CD4-positive, alpha-beta T cell (primary cell): ENCODE data around the gene LRSAM1. TPM values are rescaled to one million over a fixed set of nuclear protein-coding genes. Genes with fewer than 3 reads are reported as not detected.

ENCODE experiments used
- ATAC-seq: fragments of 200-7000 bp; cut with Tn5 transposase; one replicate; pipeline ENCODE4 v1.10.0; 2022; ENCODE audit warnings: mild to moderate bottlenecking; ENCODE audit not compliant: poor library complexity
- CTCF ChIA-PET: fragments of 350-600 bp; sonication (Branson Sonifier 250); formaldehyde crosslinking; loops from one replicate; lab custom pipeline; 2021; ENCODE audit warnings: antibody characterized with exemption, inconsistent platforms; lab: Charles Lee
- POLR2A ChIA-PET: fragments of 350-600 bp; sonication (Branson Sonifier 250); formaldehyde crosslinking; loops from one replicate; lab custom pipeline; 2021; ENCODE audit warnings: antibody characterized with exemption, inconsistent platforms; lab: Charles Lee
- DNase-seq, 14 experiments: peaks; one replicate each; pipeline ENCODE4 v3.0.0-alpha.2; 2013 to 2020; ENCODE audit warnings: mixed read lengths in 2 of 14
- H3K27ac ChIP-seq, 2 donors: one replicate each; pipeline versions ENCODE4 v1.5.1 to v1.7.0; 2013; ENCODE audit warnings: low read length in 2 of 2, low read depth in 1 of 2, mild to moderate bottlenecking in 1 of 2
- H3K27me3 ChIP-seq, 2 experiments: 1 replicate in 1 of 2; 2 replicates in 1 of 2; pipeline versions ENCODE4 v1.6.1 to v1.7.0; 2013; ENCODE audit warnings: low read length in 2 of 2, control low read depth in 1 of 2, mild to moderate bottlenecking in 1 of 2, moderate library complexity in 1 of 2; ENCODE audit not compliant: insufficient read depth in 2 of 2, control insufficient read depth in 1 of 2
- H3K36me3 ChIP-seq: one replicate; pipeline ENCODE4 v1.6.1; 2013; ENCODE audit warnings: low read length, control low read depth; ENCODE audit not compliant: insufficient read depth
- H3K4me1 ChIP-seq: one replicate; pipeline ENCODE4 v1.6.1; 2013; ENCODE audit warnings: low read length, control low read depth; ENCODE audit not compliant: insufficient read depth
- H3K4me3 ChIP-seq: one replicate; pipeline ENCODE4 v1.5.1; 2013; ENCODE audit warnings: mild to moderate bottlenecking, low read length, moderate library complexity
- H3K9me3 ChIP-seq, 2 experiments: 1 replicate in 1 of 2; 2 replicates in 1 of 2; pipeline versions ENCODE4 v1.6.1 to v1.7.0; 2013; ENCODE audit warnings: low read length in 2 of 2, mild to moderate bottlenecking in 2 of 2, control low read depth in 1 of 2, moderate library complexity in 1 of 2; ENCODE audit not compliant: control insufficient read depth in 1 of 2, insufficient read depth in 1 of 2
- H3K27ac Mint-ChIP-seq: one replicate; pipeline ENCODE4 v1.8.0; 2020; ENCODE audit warnings: mixed read lengths
- H3K27me3 Mint-ChIP-seq: one replicate; pipeline ENCODE4 v1.8.0; 2021; ENCODE audit warnings: mixed read lengths
- H3K36me3 Mint-ChIP-seq: one replicate; pipeline ENCODE4 v1.8.0; 2021; ENCODE audit warnings: low read depth, mixed read lengths
- H3K4me1 Mint-ChIP-seq: one replicate; pipeline ENCODE4 v1.8.0; 2021; ENCODE audit warnings: low read depth, mixed read lengths
- H3K4me3 Mint-ChIP-seq: one replicate; pipeline ENCODE4 v1.8.0; 2020; ENCODE audit warnings: mild to moderate bottlenecking, mixed read lengths
- H3K9me3 Mint-ChIP-seq: one replicate; pipeline ENCODE4 v1.8.0; 2020; ENCODE audit warnings: mixed read lengths
- intact Hi-C, 2 experiments: fragments of 100-400 bp; cut with DNase I in 1 of 2; cut with micrococcal nuclease in 1 of 2; formaldehyde crosslinking; loops; one replicate each; pipeline versions ENCODE4 v1.15.1 to v1.9.0; 2023 to 2025; cut with DNase I, micrococcal nuclease
- total RNA-seq, 174 experiments: library from RNA in 2 of 174; stranded (reverse) in 2 of 174; gene quantifications; one replicate each; pipeline ENCODE4 v1.2.3 and lab custom pipeline; 2021 to 2026
- TF ChIP-seq, protein P1 (sequence below): fragments of 200-600 bp; IDR thresholded peaks from one replicate; pipeline ENCODE4 v1.8.0; 2022; ENCODE audit warnings: antibody characterized with exemption, mild to moderate bottlenecking

Gene LRSAM1
- total RNA-seq, 2 experiments from 2014 or later = 11.4 to 16.0 TPM

- H3K36me3 ChIP-seq = peaks cover 25% of the 10 kb centered on the region
- CTCF ChIA-PET = no interaction called here
- Mint-ChIP-seq H3K27ac (no peak overlapping the region), H3K4me1 (no peaks in the 10 kb centered on the region), H3K9me3 (no peaks in the 10 kb centered on the region), H3K27me3 (no peaks in the 10 kb centered on the region), H3K4me3 (no peak overlapping the region), H3K36me3 (no peaks in the 10 kb centered on the region)
- no peaks in the 10 kb centered on the region for H3K27me3 ChIP-seq
- peaks cover 8% of the 10 kb centered on the region for H3K4me1 ChIP-seq
- TF ChIP-seq, protein P1, sequence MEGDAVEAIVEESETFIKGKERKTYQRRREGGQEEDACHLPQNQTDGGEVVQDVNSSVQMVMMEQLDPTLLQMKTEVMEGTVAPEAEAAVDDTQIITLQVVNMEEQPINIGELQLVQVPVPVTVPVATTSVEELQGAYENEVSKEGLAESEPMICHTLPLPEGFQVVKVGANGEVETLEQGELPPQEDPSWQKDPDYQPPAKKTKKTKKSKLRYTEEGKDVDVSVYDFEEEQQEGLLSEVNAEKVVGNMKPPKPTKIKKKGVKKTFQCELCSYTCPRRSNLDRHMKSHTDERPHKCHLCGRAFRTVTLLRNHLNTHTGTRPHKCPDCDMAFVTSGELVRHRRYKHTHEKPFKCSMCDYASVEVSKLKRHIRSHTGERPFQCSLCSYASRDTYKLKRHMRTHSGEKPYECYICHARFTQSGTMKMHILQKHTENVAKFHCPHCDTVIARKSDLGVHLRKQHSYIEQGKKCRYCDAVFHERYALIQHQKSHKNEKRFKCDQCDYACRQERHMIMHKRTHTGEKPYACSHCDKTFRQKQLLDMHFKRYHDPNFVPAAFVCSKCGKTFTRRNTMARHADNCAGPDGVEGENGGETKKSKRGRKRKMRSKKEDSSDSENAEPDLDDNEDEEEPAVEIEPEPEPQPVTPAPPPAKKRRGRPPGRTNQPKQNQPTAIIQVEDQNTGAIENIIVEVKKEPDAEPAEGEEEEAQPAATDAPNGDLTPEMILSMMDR = no peak
- H3K27ac ChIP-seq = no peak overlapping the region
- intact Hi-C loops = no loop called here
- no peak overlapping the region for H3K4me3 ChIP-seq
- no peaks in the 10 kb centered on the region for H3K9me3 ChIP-seq
- no peak for ATAC-seq
- DNase-seq = no peak
- POLR2A ChIA-PET = no interaction called here
These were observed 65.7 kb downstream of the LRSAM1 start for GRCh38 chr9:127516835-127517607.

- no peaks in the 10 kb centered on the region for H3K9me3 ChIP-seq
- peaks cover 8% of the 10 kb centered on the region for H3K4me1 ChIP-seq
- Mint-ChIP-seq H3K4me1 (no peaks in the 10 kb centered on the region), H3K4me3 (no peak overlapping the region), H3K36me3 (peaks cover under 1% of the 10 kb centered on the region), H3K9me3 (no peaks in the 10 kb centered on the region), H3K27ac (no peak overlapping the region), H3K27me3 (no peaks in the 10 kb centered on the region)
- ChIA-PET CTCF (no interaction called here), POLR2A (no interaction called here)
- peaks cover 25% of the 10 kb centered on the region for H3K36me3 ChIP-seq
- TF ChIP-seq, protein P1 = no peak
- no peak overlapping the region for H3K4me3 ChIP-seq
- no peak overlapping the region for H3K27ac ChIP-seq
- no peak for DNase-seq
- intact Hi-C loops = no loop called here
- ATAC-seq = no peak
- no peaks in the 10 kb centered on the region for H3K27me3 ChIP-seq
These were observed 66.3 kb downstream of the LRSAM1 start for GRCh38 chr9:127517620-127518019.

- Mint-ChIP-seq H3K9me3 (no peaks in the 10 kb centered on the region), H3K4me1 (no peaks in the 10 kb centered on the region), H3K36me3 (peaks cover 7% of the 10 kb centered on the region), H3K4me3 (no peak overlapping the region), H3K27me3 (no peaks in the 10 kb centered on the region), H3K27ac (no peak overlapping the region)
- ATAC-seq = no peak
- intact Hi-C loops = no loop called here
- ChIA-PET POLR2A (no interaction called here), CTCF (no interaction called here)
- Histone ChIP-seq H3K9me3 (peaks cover under 1 to 1% of the 10 kb centered on the region in 2 experiments), H3K27me3 (no peaks in the 10 kb centered on the region), H3K27ac (no peak overlapping the region), H3K4me3 (no peak overlapping the region), H3K4me1 (peaks cover 8% of the 10 kb centered on the region), H3K36me3 (peaks cover 21% of the 10 kb centered on the region)
- TF ChIP-seq, protein P1 = no peak
- no peak for DNase-seq
These were observed 67.0 kb downstream of the LRSAM1 start for GRCh38 chr9:127518091-127518856.
